Left renal pelvis (tissue), 4 donors: ENCODE results near the gene AFF2. TPM values are rescaled to one million over a fixed set of nuclear protein-coding genes. Genes with fewer than 3 reads are reported as not detected.

Source experiments
- DNase-seq, 4 donors: peaks; one replicate each; pipeline ENCODE4 v3.0.0-alpha.2; 2013; ENCODE audit warnings: low read depth in 4 of 4, low spot score in 3 of 4
- polyA plus RNA-seq, 4 donors: library from polyadenylated mRNA; unstranded; fragments of 120-200 nt; gene quantifications; one replicate each; pipeline ENCODE4 v1.2.1, GENCODE V29; 2013; ENCODE audit not compliant: insufficient read length in 4 of 4

AFF2 gene
- polyA plus RNA-seq, 4 donors = 3.8 to 10.7 (median 5.8) TPM

DNA sequence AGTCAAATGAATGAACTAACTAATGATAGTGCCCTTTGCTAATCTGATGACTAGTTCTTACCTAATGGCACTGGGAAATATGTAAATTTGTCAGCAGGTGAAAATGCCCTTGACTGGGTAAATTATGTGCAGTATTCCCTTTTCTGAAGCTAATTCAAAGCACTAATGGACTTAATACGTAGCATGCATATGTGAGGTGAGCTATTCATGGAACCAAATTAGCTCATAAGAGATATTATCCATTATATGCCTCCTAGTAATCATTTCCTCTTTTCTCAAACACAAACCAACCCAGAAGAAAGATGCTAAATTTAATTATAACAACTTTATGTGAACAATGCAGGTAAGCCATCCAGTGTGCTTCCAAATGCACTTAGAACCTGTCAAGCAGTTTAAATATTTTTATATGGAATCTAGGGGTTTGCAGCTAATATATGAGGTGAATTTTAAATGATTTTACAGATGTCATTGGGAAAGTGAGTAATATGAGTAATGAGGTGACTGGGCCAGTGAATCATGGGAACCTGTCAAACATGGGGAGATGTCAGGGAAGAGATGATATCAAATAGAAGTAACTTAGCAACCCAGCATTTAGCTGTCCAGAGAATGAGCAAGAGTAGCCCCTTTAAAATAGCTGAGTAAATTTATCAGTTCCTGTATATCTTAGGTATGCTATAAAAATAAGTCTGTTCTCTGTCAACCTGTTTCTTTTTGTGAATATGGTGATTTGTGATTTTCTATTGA, 315.0 kb downstream of the AFF2 start:
- DNase-seq = no peak

DNA sequence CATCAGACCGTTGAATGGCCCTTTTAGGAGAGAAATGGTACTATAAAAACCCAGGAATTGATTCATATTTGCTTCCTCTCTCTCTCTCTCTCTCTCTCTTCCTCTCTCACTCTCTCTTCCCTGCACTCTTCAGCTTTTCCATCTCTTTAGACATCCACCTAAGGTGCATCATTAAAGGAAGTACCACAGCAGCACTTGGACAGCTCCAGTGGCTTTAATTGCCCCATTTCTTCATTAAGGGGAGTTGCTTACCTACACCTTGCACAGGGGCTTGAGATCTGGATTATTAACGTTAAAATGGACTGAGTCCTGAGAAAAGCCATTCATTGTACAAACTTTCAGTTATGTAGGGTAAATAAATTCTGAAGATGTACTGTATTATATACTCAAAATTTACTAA, 323.6 kb downstream of the AFF2 start:
- DNase-seq = no peak

DNA sequence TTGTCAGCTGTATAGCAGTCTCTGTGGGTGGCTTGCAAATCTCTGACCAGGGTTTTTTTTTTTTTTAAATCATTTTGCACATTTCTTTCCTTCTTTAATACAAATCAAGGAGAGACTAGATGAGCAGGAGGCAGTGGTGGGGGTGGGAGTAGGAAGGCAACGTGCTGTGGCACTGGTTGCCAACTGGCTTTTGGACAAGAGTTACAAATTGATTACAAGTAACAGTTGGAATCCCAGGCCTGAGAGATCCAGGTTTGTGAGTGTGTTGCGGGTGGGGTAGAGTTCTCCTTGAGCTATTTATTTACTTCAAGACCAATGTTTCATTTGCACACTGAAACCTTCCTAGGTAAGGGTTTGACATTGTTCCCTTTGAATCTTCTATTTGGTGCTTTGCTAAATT, 325.3 kb downstream of the AFF2 start:
- no peak for DNase-seq

DNA sequence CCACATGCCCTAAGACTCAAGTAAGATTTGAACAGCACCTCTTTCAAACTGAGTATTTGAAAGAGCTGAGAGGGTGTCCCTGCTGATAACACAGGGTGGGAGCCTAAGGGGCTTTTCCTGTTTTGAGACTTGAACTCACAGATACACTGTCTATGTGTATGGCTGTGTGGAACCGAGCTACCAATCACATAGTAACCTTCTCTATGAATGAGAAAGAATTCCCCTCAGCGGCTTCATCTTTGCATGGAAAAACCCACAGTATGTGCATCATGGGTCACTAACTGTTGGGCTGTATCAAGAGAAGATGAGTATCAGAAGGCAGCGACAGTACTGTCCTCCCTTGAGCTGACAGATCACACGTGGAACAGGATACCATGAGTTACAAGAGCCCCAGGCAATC, 336.3 kb downstream of the AFF2 start:
- DNase-seq = no peak

DNA sequence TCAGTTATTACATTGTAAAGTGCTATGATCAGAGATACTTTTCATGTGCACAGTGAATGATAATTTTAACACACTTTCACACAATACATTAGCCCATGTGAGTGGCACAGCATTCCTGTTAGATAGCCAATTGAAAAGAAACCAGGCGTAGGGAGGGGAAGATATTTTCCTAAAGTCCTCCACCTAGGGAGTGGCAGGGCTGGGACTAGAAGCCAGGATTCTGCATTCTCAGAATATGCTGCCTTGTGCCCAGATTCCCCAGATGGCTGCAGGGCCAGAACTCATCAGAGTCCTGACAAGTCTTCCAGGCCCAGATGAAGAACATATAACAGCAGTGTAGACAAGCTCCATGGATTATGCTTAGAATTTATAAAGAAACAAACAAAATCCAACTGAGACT, 350.2 kb downstream of the AFF2 start:
- no peak for DNase-seq

DNA sequence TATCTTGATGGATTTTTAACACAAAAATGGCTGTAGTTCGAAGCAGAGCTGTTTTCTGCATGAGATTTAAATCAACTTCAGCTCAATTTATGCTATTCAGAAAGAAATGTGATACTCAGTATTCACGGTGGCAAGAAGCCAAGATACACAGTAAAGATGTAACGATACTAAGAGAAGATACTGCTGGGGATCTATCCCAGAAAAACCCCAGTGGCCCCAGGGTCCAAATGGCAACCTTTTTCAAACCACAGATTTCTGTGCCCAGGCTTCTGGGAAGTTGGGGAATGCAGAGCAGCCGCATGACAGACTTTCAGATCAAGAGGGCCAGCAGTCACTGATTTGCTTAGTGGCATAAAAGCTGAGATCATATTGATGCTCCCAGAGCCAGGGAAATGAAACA, 353.9 kb downstream of the AFF2 start:
- DNase-seq = no peak

DNA sequence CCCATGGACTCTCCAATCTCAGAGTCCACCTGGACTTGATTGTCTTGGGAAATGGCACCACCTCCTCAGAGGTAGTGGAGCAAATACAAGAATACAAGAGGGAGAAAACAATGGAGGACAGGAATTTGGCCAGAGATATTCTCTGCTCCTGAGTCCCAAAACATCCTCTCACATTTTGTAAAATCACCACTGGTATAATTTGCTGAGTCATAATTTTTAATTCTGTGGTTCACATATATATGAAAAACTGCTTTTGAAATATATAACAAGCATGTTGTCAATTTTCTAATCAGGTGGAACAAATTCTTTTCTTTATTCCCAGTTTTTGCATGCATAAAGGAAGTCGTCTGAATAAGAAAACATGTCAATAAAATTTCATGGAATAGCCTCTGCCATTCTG, 356.1 kb downstream of the AFF2 start:
- no peak for DNase-seq

DNA sequence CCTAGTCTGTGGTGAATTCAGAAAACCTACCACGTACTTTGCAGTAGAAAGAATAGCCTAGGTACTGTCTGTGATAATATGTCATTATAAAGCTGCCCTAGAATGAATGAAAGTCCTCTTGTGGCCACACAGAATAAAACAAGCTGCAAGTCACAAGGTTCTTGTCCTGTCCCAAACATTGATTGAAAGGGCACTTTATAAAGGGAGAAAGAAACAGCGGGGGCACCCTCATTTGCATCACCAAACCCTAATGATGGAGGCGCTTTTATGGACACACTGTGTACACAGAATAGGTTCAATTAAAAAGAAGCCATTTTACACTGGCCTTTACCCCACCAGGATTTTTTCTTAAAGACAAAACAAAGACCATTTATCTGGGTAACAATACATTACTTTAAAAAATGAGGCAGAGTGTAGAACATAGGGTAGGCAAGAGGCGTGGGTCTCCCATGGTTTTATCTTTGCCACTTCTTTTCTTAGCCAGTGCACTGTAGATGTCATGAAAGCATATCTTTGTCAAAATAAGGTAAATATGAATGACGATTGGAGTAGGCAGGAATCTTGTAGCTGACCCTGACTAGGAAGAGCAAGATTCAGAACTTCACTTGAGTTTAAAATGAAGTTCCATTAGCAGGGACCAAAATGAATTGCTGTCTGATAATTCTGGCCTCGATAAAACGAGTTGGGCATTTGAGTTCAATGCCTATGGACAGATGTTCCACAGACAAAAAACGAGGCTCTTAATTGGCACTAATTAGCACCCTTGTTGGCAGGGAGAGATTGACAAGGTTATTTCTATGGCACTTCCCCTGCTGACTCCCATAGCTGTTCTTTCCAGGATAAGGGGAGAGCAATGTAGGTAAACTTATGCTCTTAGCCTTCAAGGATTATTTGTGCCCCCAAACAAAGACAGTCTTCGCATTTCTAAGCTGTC, 365.1 kb downstream of the AFF2 start:
- no peak for DNase-seq

DNA sequence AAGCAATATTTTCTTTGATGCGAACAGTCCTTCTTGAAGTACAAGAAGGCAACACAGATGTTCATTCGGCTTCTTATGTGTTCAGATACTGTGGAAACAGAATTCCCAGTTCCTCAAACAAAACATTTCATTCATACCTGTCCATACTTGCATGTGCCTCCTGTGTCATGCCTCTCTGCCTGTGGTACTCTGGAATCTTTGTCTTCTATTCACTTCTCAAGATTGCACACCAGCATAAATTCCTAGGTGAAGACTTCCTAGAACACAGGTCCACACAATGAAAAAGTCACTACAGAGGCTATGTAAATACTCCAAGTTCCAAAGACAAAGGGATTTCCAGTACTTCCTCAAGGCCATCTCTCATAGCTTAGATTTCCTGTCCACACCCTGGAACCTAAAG, 367.2 kb downstream of the AFF2 start:
- no peak for DNase-seq

DNA sequence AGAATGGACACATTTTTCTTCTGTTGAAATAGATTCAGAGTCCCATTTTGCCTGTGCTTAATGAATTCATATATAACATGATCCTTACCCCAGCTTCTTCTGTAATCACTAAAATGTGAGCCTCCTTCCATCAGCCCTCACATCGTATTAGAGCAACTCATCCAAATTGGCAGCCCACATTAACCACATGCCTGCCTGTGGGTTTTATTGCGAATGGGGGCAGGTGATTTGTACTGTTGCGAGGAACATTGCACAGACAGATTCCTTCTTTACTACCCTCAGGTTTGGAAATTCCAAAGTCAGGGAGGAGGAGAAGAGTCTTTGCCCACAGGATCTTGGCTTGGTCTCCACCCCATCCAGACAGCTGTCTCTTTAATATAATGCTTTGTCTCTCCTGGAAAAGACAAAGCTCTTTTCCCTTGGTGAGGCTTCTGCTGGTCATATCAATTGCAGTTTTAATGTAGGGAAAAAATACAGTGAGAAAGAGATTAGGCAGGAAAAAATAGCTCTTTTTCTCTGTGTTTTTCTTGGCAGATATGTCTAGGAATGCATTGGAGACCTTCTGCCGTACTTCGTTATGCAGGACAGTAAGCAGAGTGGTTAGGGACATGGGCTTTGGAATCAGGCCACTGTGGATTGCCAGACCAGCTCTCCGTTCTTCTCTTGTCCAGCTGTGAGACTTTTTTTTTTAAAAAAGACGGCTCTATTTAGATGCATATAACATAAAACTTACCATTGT, 371.2 kb downstream of the AFF2 start:
- no peak for DNase-seq

DNA sequence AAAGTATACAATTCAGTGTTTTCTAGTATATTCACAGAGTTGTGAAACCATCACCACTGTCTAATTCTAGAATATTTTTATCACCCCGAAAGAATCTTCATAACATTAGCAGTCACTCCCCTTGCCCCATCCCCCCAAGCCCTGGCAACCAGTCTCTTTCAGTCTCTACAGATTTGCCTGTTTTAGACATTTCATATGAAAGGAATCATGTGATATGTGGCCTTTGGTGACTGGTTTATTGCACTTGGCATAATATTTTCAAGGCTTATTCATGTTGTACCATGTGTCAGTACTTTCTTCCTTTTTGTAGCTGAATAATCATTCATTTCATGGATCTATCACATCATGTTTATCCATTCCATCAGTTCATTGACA, 371.7 kb downstream of the AFF2 start:
- DNase-seq = no peak

DNA sequence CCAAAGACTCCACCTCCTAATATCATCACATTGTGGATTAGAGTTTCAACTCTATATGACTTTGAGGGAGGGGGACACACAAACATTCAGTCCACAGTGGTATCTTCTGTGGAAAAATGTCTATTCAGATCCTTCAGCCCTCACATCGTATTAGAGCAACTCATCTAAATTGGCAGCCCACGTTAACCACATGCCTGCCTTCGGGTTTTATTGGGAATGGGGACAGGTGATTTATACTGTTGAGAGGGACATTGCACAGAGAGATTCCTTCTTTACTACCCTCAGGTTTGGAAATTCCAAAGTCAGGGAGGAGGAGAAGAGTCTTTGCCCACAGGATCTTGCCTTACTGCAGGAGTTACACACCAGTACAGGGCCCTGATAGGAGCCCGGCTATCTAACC, 372.5 kb downstream of the AFF2 start:
- no peak for DNase-seq

DNA sequence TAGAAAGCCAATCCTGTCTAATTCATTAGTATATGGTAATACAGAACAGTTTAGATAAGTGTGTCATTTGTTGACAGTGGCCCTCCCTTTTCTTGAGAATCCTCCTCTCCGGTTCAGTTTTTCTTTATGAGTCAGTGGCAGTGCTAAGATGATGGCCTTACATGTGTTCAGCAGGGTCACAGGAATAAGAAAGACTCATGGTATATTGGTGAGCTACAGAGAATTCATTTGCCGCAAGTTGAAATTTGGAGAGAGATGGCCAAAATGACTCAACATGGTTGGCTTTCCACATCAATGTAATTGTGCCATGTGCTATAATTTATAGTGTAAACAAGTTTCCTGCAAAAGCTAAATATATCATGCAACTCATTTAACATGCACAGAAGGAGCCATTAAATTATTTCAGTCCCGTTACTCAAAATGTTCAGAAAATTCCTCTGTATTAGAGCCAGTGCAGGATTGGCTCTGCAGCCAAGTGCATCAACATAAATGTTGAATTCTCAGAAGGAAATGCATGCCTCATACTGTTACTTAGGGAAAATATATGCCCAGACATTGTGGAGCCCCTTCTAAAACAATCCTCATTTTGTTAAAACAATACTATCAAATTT, 374.3 kb downstream of the AFF2 start:
- DNase-seq = no peak

DNA sequence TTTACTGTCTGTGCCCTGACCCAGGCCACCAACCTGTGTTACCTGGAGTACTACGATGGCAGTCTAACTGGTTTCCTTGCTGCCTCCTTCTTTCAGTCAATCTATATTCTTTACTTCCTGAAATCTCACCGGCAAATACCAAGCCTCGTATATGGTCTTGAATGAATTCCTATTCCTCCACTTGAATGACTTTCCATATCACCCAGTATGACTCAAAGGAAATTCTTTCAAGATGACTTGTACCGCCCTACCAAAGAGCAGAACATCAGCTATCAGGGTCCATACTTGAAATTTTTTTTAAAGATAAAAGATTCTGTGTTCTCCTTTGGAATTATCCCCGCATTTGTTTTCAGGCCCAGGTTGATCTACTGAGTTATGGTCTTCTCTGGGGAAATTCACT, 378.0 kb downstream of the AFF2 start:
- no peak for DNase-seq

DNA sequence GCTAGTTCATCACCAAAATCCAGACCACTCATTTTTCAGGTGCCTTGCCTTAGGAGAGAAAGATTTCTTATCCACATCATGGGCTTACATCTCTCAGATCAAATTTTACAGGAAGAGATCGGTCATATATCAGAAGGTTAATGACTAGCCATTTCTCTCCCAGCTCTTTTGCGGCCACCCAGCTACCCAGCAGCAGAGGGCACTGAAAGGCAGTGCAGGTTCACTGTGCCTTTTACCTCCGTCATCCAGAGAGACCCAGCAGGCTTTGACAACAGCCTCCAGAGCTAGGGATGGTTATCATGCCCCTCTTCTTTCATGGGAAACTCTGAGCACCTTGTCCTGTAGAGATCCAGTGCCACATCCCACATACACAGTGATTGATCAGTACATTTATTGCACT, 384.8 kb downstream of the AFF2 start:
- no peak for DNase-seq

DNA sequence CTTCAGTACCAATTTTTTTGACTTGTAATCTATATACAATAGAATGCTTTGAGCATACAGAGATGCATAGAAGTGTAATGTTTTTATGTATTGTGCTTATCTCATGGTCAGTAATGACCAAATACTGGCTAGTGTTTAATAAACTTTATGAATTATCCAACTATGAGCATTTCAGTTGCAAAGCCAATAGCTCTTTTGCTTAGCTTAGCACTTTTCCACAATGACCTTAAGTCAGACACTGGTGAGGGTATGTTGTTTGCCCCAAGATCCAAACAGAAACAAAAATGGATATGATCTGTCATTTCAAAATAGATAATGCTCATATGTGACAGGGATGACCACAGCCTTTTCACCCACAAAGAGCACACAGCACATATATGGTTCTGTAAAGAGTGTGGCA, 393.0 kb downstream of the AFF2 start:
- DNase-seq = no peak

DNA sequence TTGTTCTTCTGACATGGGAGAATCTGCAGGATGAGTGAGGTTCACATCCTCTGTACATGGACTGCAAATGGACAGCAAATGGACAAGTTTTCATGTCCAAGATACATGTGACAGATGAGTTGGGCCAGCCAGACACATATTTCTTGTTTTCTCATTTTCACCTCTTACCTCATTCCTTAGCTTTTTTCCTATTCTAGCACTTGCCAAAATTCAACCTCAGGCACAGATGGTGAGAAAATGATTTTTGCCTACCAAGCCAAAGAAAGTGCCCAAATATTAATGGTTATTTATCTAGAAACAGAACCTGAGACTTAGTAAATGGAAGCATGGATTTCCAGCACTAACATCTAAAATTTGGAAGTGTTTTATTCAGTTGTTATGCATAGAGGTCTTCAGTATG, 402.2 kb downstream of the AFF2 start:
- no peak for DNase-seq

DNA sequence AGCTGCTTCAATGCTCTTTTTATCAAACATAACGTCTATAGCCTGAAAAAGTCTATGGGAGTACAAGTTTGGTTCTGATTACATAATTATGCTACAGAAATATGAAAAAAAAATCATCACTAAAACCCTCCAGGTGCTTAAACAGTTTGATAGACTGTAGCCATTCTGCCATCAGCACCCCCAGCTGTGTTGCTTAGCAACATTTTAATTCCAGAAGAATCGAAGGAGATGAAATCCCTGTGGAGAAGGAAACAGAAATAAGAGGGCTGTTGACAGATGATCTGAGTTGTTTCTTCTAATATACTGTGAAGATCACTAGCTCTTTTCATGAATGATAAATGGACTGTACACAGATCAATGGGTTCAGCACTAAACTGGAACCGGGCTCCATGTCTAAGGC, 402.8 kb downstream of the AFF2 start:
- DNase-seq = no peak

DNA sequence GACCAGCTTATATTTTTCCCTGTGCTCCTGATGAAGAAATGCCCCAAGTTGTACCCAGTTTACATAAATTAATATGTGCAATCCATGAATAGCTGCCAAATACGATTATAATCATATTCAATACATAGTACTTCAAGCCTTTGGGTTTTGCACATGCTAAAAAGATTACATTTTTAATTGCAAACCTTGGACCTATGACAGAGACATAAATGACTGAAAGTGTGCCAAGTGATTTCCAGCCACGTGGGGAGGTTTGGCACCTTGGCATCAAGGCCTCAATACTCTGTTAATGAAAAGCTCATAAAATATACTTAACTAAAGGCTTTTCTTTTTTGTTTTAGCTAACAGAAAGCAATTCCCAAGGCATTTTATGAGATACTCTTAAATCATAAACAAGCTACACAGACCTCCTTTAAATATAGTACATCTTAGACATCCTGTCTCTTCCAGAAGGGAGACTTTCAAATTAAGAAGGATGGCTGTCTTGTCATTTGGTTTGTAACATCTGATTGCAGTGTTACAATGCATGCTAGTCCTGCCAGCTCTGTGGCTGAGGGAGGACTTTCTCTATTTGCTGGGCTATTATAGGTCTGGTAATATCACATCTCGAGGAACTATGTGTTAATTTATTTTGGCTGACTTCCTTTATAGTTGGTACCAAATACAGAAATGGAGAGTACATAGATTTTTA, 404.1 kb downstream of the AFF2 start:
- no peak for DNase-seq

DNA sequence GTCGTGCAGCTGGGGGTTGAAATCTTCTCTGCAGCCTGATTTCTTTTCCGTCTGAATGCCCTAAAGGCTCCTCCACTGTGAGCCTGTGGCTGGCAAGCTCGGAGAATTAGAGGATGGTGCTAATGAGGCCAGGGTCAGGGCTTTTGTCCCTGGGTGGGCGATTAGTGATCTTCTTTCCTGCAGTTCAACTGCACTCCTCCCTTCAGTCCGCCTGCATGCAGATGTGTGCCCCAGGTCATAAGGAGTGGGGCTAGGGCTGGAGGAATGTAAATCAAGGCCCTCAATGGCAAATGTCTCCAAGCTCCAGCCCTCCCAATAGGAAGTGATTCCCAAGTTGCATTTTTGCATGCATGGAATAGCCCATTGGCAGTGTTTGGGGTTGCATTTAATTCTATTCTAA, 405.0 kb downstream of the AFF2 start:
- no peak for DNase-seq
